Prostate gland (tissue), 2 donors: Measurements from ENCODE around the gene CFAP100.

Experiments used
- POLR2A ChIP-seq: fragments of 450-650 bp; IDR thresholded peaks from one replicate; pipeline ENCODE4 v1.6.1; 2016; ENCODE audit warnings: antibody characterized with exemption, mild to moderate bottlenecking
- POLR2AphosphoS5 ChIP-seq: sonication (generic); formaldehyde crosslinking; IDR thresholded peaks from one replicate; pipeline ENCODE4 v1.6.1; 2017; ENCODE audit warnings: antibody characterized with exemption
- TF ChIP-seq, protein P1 (sequence below), 4 experiments: fragments of 200-600 bp in 2 of 4; fragments of 450-650 bp in 2 of 4; sonication (generic) in 2 of 4; IDR thresholded peaks; 1 replicate in 3 of 4; 2 replicates in 1 of 4; pipeline ENCODE4 v1.5.1; 2016 to 2019; ENCODE audit warnings: antibody characterized with exemption in 4 of 4, mild to moderate bottlenecking in 2 of 4, moderate library complexity in 2 of 4

- TF ChIP-seq, protein P1, sequence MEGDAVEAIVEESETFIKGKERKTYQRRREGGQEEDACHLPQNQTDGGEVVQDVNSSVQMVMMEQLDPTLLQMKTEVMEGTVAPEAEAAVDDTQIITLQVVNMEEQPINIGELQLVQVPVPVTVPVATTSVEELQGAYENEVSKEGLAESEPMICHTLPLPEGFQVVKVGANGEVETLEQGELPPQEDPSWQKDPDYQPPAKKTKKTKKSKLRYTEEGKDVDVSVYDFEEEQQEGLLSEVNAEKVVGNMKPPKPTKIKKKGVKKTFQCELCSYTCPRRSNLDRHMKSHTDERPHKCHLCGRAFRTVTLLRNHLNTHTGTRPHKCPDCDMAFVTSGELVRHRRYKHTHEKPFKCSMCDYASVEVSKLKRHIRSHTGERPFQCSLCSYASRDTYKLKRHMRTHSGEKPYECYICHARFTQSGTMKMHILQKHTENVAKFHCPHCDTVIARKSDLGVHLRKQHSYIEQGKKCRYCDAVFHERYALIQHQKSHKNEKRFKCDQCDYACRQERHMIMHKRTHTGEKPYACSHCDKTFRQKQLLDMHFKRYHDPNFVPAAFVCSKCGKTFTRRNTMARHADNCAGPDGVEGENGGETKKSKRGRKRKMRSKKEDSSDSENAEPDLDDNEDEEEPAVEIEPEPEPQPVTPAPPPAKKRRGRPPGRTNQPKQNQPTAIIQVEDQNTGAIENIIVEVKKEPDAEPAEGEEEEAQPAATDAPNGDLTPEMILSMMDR (IDR thresholded peaks at IDR 0.05) = no peak
- TF ChIP-seq POLR2AphosphoS5 (no peak), POLR2A (peak; percentile 21)
Measured at GRCh38 chr3:126474498-126475412, 80.0 kb downstream of the CFAP100 start.
